GM21576 (cell line): Measurements from ENCODE around the gene LEUTX.
"Not testable (repeated sequence)": the region's sequence is repeated elsewhere in the genome, so short reads cannot be mapped to it uniquely, and the experiment has no call there.

Source experiments
- ATAC-seq: cut with Tn5 transposase; IDR thresholded peaks from one replicate; pipeline ENCODE4 v1.9.1; 2021; ENCODE audit warnings: mild to moderate bottlenecking, moderate library complexity; ENCODE audit not compliant: unreplicated experiment

LEUTX gene

GRCh38 chr19:39778763-39779162 is at the start of gene LEUTX:
Gene LEUTX (plus strand): TSS chr19:39778854. CDS start chr19:39778921, 67 bp downstream.
- ATAC-seq: no peak

- ATAC-seq: no peak
Observed at GRCh38 chr19:39729594-39729993, 49.1 kb upstream of the LEUTX start.

GRCh38 chr19:39731685-39732084 is 47.0 kb upstream of the LEUTX start:
- ATAC-seq: no peak

GRCh38 chr19:39733841-39734240 is 44.8 kb upstream of the LEUTX start:
- ATAC-seq: no peak

GRCh38 chr19:39735688-39736087 is 43.0 kb upstream of the LEUTX start:
- no peak for ATAC-seq

GRCh38 chr19:39736088-39736487 is 42.6 kb upstream of the LEUTX start:
- ATAC-seq: no peak

GRCh38 chr19:39737351-39737750 is 41.3 kb upstream of the LEUTX start:
- ATAC-seq: no peak

GRCh38 chr19:39737891-39738290 is 40.8 kb upstream of the LEUTX start, which contains the start of gene CLC:
Gene CLC (minus strand): TSS chr19:39738029. CDS start chr19:39737952, 77 bp downstream.
- ATAC-seq: no peak

- ATAC-seq: no peak
Observed at GRCh38 chr19:39738814-39739213, 39.8 kb upstream of the LEUTX start.

- no peak for ATAC-seq
Observed at GRCh38 chr19:39740395-39740794, 38.3 kb upstream of the LEUTX start.

GRCh38 chr19:39745643-39746042 is 33.0 kb upstream of the LEUTX start:
- ATAC-seq: no peak

GRCh38 chr19:39746836-39747529 is 31.7 kb upstream of the LEUTX start:
- ATAC-seq: no peak

- no peak for ATAC-seq
Observed at GRCh38 chr19:39749981-39750380, 28.7 kb upstream of the LEUTX start.

GRCh38 chr19:39752390-39752789 is 26.3 kb upstream of the LEUTX start:
- no peak for ATAC-seq

- ATAC-seq: no peak
Observed at GRCh38 chr19:39752795-39753194, 25.9 kb upstream of the LEUTX start.

GRCh38 chr19:39754544-39754943 is 24.1 kb upstream of the LEUTX start:
- ATAC-seq: no peak

GRCh38 chr19:39754971-39755370 is 23.7 kb upstream of the LEUTX start:
- ATAC-seq: no peak

GRCh38 chr19:39759457-39760184 is 19.0 kb upstream of the LEUTX start:
- no peak for ATAC-seq

- ATAC-seq: not testable (repeated sequence)
Observed at GRCh38 chr19:39761851-39762250, 16.8 kb upstream of the LEUTX start.

- ATAC-seq: no peak
Observed at GRCh38 chr19:39765091-39766076, 13.3 kb upstream of the LEUTX start.

GRCh38 chr19:39768334-39768733 is 10.3 kb upstream of the LEUTX start:
- ATAC-seq: no peak
